ENCODE measurements around the gene CPPED1. TPM values are rescaled to one million over a fixed set of nuclear protein-coding genes. Genes with fewer than 3 reads are reported as not detected.
"Not testable (repeated sequence)": the region's sequence is repeated elsewhere in the genome, so short reads cannot be mapped to it uniquely, and the experiment has no call there.

The CPPED1 gene
- total RNA-seq, 2 experiments from 2014 or later, result 1.4 to 2.3 TPM

- Histone ChIP-seq H3K36me3 (ENCODE audit: insufficient read depth, low read length) (no peaks in the 10 kb centered on the region), H3K4me3 (ENCODE audit: low read length) (no peak overlapping the region), H3K27me3 (ENCODE audit: control insufficient read depth in 1 of 2, insufficient read depth in 2 of 2, low read length in 2 of 2) (no peaks in the 10 kb centered on the region), H3K9me3 (ENCODE audit: control insufficient read depth in 1 of 2, insufficient read depth in 1 of 2, low read length in 2 of 2) (no peaks in the 10 kb centered on the region), H3K4me1 (ENCODE audit: insufficient read depth, low read length) (no peaks in the 10 kb centered on the region), H3K27ac (ENCODE audit: low read depth in 1 of 2, low read length in 2 of 2) (no peak overlapping the region)
- no peak overlapping the region for H3K4me3 Mint-ChIP-seq
- no peak overlapping the region for H3K27ac Mint-ChIP-seq
- no peak for TF ChIP-seq CTCF (IDR thresholded peaks at IDR 0.05)
- H3K36me3 Mint-ChIP-seq (ENCODE audit: low read depth), result no peaks in the 10 kb centered on the region
- DNase-seq (no peak), ATAC-seq (ENCODE audit: poor library complexity) (no peak)
- POLR2A ChIA-PET, result no interaction called here
- no peaks in the 10 kb centered on the region for H3K9me3 Mint-ChIP-seq
- intact Hi-C loops (cut with DNase I, micrococcal nuclease), result no loop called here
- no peaks in the 10 kb centered on the region for H3K4me1 Mint-ChIP-seq (ENCODE audit: low read depth)
- H3K27me3 Mint-ChIP-seq, result peaks cover 20% of the 10 kb centered on the region
- CTCF ChIA-PET, result no interaction called here
Observed at GRCh38 chr16:12826559-12826958, 22.9 kb upstream of the CPPED1 start.

GRCh38 chr16:12819126-12820117, 15.7 kb upstream of the CPPED1 start:
- Histone ChIP-seq H3K9me3 (ENCODE audit: control insufficient read depth in 1 of 2, insufficient read depth in 1 of 2, low read length in 2 of 2) (no peaks in the 10 kb centered on the region), H3K4me3 (ENCODE audit: low read length) (no peak overlapping the region), H3K36me3 (ENCODE audit: insufficient read depth, low read length) (no peaks in the 10 kb centered on the region), H3K4me1 (ENCODE audit: insufficient read depth, low read length) (peaks cover 2% of the 10 kb centered on the region), H3K27ac (ENCODE audit: low read depth in 1 of 2, low read length in 2 of 2) (no peak overlapping the region), H3K27me3 (ENCODE audit: control insufficient read depth in 1 of 2, insufficient read depth in 2 of 2, low read length in 2 of 2) (no peaks in the 10 kb centered on the region)
- Mint-ChIP-seq H3K4me3 (no peak overlapping the region), H3K9me3 (no peaks in the 10 kb centered on the region), H3K4me1 (ENCODE audit: low read depth) (no peaks in the 10 kb centered on the region), H3K27ac (no peak overlapping the region), H3K27me3 (no peaks in the 10 kb centered on the region), H3K36me3 (ENCODE audit: low read depth) (no peaks in the 10 kb centered on the region)
- ChIA-PET CTCF (interaction anchor here (0.5 to 0.7 kb wide), 2 partner anchors 35 to 945 kb away, joined by 3 to 4 read pairs; no protein-coding TSS in a partner anchor), POLR2A (no interaction called here)
- TF ChIP-seq CTCF (IDR thresholded peaks at IDR 0.05), result peak; percentile 81
- peak; percentile 42 to 83 (median 70) for DNase-seq
- intact Hi-C loops (cut with DNase I, micrococcal nuclease), result loop anchor here (1.0 to 5.0 kb wide), 5 partner anchors 246 to 724 kb away; no protein-coding TSS in a partner anchor
- peak; percentile 66 for ATAC-seq (ENCODE audit: poor library complexity)

GRCh38 chr16:12818326-12818725, 14.6 kb upstream of the CPPED1 start:
- ATAC-seq (ENCODE audit: poor library complexity), result no peak
- no peak overlapping the region for H3K27ac ChIP-seq (ENCODE audit: low read depth in 1 of 2, low read length in 2 of 2)
- H3K27ac Mint-ChIP-seq, result no peak overlapping the region

GRCh38 chr16:12816791-12817214, 13.1 kb upstream of the CPPED1 start:
- CTCF ChIA-PET, result not testable (repeated sequence)

More at GRCh38 chr16:12818326-12818725, 14.6 kb upstream of the CPPED1 start:
- no peak overlapping the region for H3K4me3 Mint-ChIP-seq
- Histone ChIP-seq H3K4me3 (ENCODE audit: low read length) (no peak overlapping the region), H3K9me3 (ENCODE audit: control insufficient read depth in 1 of 2, insufficient read depth in 1 of 2, low read length in 2 of 2) (no peaks in the 10 kb centered on the region), H3K4me1 (ENCODE audit: insufficient read depth, low read length) (peaks cover 2% of the 10 kb centered on the region), H3K27me3 (ENCODE audit: control insufficient read depth in 1 of 2, insufficient read depth in 2 of 2, low read length in 2 of 2) (no peaks in the 10 kb centered on the region), H3K36me3 (ENCODE audit: insufficient read depth, low read length) (no peaks in the 10 kb centered on the region)
- no peak for DNase-seq
- ChIA-PET CTCF (interaction anchor here (0.5 to 1.0 kb wide), 3 partner anchors 34 to 944 kb away, joined by 3 to 4 read pairs (median 4); no protein-coding TSS in a partner anchor), POLR2A (interaction anchor here (1.6 kb wide), 1 partner anchor 15 kb away, joined by 4 read pairs; the partner anchor contains the start of gene CPPED1)
- no peak for TF ChIP-seq CTCF (IDR thresholded peaks at IDR 0.05)
- intact Hi-C loops (cut with DNase I, micrococcal nuclease), result loop anchor here in 1 of 2 experiments (2.0 to 5.0 kb wide), 2 partner anchors 246 to 476 kb away; no protein-coding TSS in a partner anchor
- no peaks in the 10 kb centered on the region for H3K27me3 Mint-ChIP-seq
- no peaks in the 10 kb centered on the region for H3K4me1 Mint-ChIP-seq (ENCODE audit: low read depth)
- H3K9me3 Mint-ChIP-seq, result no peaks in the 10 kb centered on the region
- no peaks in the 10 kb centered on the region for H3K36me3 Mint-ChIP-seq (ENCODE audit: low read depth)

More at GRCh38 chr16:12816791-12817214, 13.1 kb upstream of the CPPED1 start:
- H3K27ac Mint-ChIP-seq; H3K27me3 Mint-ChIP-seq; DNase-seq; H3K4me3 Mint-ChIP-seq; H3K27ac ChIP-seq (ENCODE audit: low read depth in 1 of 2, low read length in 2 of 2); H3K4me1 ChIP-seq (ENCODE audit: insufficient read depth, low read length); H3K27me3 ChIP-seq (ENCODE audit: control insufficient read depth in 1 of 2, insufficient read depth in 2 of 2, low read length in 2 of 2); H3K9me3 ChIP-seq (ENCODE audit: control insufficient read depth in 1 of 2, insufficient read depth in 1 of 2, low read length in 2 of 2); H3K9me3 Mint-ChIP-seq; H3K4me3 ChIP-seq (ENCODE audit: low read length); H3K4me1 Mint-ChIP-seq (ENCODE audit: low read depth); H3K36me3 ChIP-seq (ENCODE audit: insufficient read depth, low read length); ATAC-seq (ENCODE audit: poor library complexity); H3K36me3 Mint-ChIP-seq (ENCODE audit: low read depth): not testable (repeated sequence)
- POLR2A ChIA-PET, result interaction anchor here (1.6 kb wide), 1 partner anchor 13 kb away, joined by 4 read pairs; the partner anchor contains the start of gene CPPED1
- intact Hi-C loops (cut with DNase I, micrococcal nuclease), result loop anchor here in 1 of 2 experiments (5.0 kb wide), 1 partner anchor 475 kb away; no protein-coding TSS in a partner anchor

All from CD4-positive, alpha-beta T cell (primary cell).